WTC11 (cell line): ENCODE measurements around the gene MRPL14. TPM values are rescaled to one million over a fixed set of nuclear protein-coding genes. Genes with fewer than 3 reads are reported as not detected.

Experiments
- ATAC-seq: fragments of 200-7000 bp; cut with Tn5 transposase; 2 replicates; pipeline ENCODE4 v1.10.0; 2021; ENCODE audit warnings: mild to moderate bottlenecking, moderate library complexity
- CTCF ChIA-PET: fragments of 300-600 bp; sonication (Branson Sonifier 250); formaldehyde crosslinking; loops from one replicate; lab custom pipeline; 2021; ENCODE audit warnings: antibody characterized with exemption; lab: Charles Lee
- POLR2A ChIA-PET: fragments of 350-600 bp; sonication (Branson Sonifier 250); formaldehyde crosslinking; loops from one replicate; lab custom pipeline; 2021; ENCODE audit warnings: antibody characterized with exemption; lab: Charles Lee
- DNase-seq: peaks from one replicate; pipeline ENCODE4 v3.0.0; 2021; ENCODE audit warnings: low spot score
- H3K27ac Mint-ChIP-seq: 2 replicates; pipeline ENCODE4 v1.8.0; 2021; ENCODE audit warnings: mixed read lengths
- H3K27me3 Mint-ChIP-seq: 2 replicates; pipeline ENCODE4 v1.8.0; 2021; ENCODE audit warnings: low read depth, mild to moderate bottlenecking, moderate library complexity, mixed read lengths
- H3K36me3 Mint-ChIP-seq: 2 replicates; pipeline ENCODE4 v1.8.0; 2021; ENCODE audit warnings: mixed read lengths
- H3K4me1 Mint-ChIP-seq: 2 replicates; pipeline ENCODE4 v1.8.0; 2022; ENCODE audit warnings: mixed read lengths
- H3K4me3 Mint-ChIP-seq: 2 replicates; pipeline ENCODE4 v1.8.0; 2021; ENCODE audit warnings: mild to moderate bottlenecking, moderate library complexity, mixed read lengths
- H3K9me3 Mint-ChIP-seq: 2 replicates; pipeline ENCODE4 v1.8.0; 2021; ENCODE audit warnings: mixed read lengths
- E2F1 ChIP-seq: sonication (generic); formaldehyde crosslinking; IDR thresholded peaks from 2 replicates; pipeline ENCODE4 v1.8.0; 2022; ENCODE audit warnings: mild to moderate bottlenecking, missing genetic modification reagents
- FOXJ3 ChIP-seq: sonication (generic); formaldehyde crosslinking; IDR thresholded peaks from 2 replicates; pipeline ENCODE4 v1.9.0; 2021; ENCODE audit warnings: missing genetic modification reagents, mild to moderate bottlenecking, borderline replicate concordance
- GABPB1 ChIP-seq: sonication (generic); formaldehyde crosslinking; IDR thresholded peaks from 2 replicates; pipeline ENCODE4 v1.8.1; 2023; ENCODE audit warnings: mild to moderate bottlenecking, missing genetic modification reagents
- ZNF416 ChIP-seq: fragments of 250-450 bp; sonication (Bioruptor Pico); IDR thresholded peaks from 2 replicates; pipeline ENCODE4 v1.9.0; 2021; ENCODE audit warnings: mild to moderate bottlenecking, inconsistent platforms
- ZNF532 ChIP-seq: fragments of 250-450 bp; sonication (Bioruptor Pico); IDR thresholded peaks from 2 replicates; pipeline ENCODE4 v1.9.0; 2021; ENCODE audit warnings: mild to moderate bottlenecking, borderline replicate concordance
- total RNA-seq: library from RNA; stranded (reverse); gene quantifications from 3 replicates; pipeline ENCODE4 v1.2.3, GENCODE V29; 2021
- TF ChIP-seq, protein P1 (sequence below): sonication (generic); formaldehyde crosslinking; conservative IDR thresholded peaks from 2 replicates; pipeline ENCODE4 v1.8.1; 2023; ENCODE audit warnings: mild to moderate bottlenecking, low read depth, missing genetic modification reagents, moderate library complexity
- TF ChIP-seq, protein P2 (sequence below): sonication (generic); formaldehyde crosslinking; IDR thresholded peaks from 2 replicates; pipeline ENCODE4 v1.8.1; 2022; ENCODE audit warnings: low read depth, mild to moderate bottlenecking, moderate library complexity, missing genetic modification reagents, borderline replicate concordance
- TF ChIP-seq, protein P3 (sequence below): fragments of 200-600 bp; IDR thresholded peaks from 2 replicates; pipeline ENCODE4 v1.8.0; 2022; ENCODE audit warnings: antibody characterized with exemption

The MRPL14 gene
- total RNA-seq, 1 experiment from 2014 or later = 74.2 TPM

DNA sequence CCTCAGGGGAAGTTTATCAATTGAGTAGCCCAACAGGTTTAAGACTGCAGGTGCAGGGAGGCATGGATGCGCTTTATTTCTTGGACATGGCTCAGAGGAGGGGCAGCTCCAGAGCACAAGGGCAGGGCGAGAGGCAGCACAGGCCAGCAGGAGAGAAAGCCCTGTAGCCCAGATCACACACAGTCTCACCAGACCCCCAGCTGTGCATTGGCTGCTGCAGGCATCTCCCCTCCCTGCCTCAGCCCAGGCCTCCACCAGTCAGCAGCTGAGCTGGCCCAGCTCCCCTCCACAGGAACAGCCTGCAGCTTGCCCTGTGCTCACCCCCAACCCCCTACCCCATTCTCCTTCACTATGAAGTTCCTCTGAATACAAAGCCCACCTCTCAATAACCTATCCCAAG lies 24.7 kb downstream of the MRPL14 start (continued):
- TF ChIP-seq, protein P1, sequence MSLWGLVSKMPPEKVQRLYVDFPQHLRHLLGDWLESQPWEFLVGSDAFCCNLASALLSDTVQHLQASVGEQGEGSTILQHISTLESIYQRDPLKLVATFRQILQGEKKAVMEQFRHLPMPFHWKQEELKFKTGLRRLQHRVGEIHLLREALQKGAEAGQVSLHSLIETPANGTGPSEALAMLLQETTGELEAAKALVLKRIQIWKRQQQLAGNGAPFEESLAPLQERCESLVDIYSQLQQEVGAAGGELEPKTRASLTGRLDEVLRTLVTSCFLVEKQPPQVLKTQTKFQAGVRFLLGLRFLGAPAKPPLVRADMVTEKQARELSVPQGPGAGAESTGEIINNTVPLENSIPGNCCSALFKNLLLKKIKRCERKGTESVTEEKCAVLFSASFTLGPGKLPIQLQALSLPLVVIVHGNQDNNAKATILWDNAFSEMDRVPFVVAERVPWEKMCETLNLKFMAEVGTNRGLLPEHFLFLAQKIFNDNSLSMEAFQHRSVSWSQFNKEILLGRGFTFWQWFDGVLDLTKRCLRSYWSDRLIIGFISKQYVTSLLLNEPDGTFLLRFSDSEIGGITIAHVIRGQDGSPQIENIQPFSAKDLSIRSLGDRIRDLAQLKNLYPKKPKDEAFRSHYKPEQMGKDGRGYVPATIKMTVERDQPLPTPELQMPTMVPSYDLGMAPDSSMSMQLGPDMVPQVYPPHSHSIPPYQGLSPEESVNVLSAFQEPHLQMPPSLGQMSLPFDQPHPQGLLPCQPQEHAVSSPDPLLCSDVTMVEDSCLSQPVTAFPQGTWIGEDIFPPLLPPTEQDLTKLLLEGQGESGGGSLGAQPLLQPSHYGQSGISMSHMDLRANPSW (CRISPR knock-in tag) = no peak
- no peak for TF ChIP-seq ZNF532 (CRISPR knock-in tag)

GRCh38 chr6:44101832-44102231 lies 25.4 kb downstream of the MRPL14 start:
- H3K27ac Mint-ChIP-seq = peak overlapping the region; percentile 63
- ChIA-PET CTCF (interaction anchor here (0.6 to 1.7 kb wide), 5 partner anchors 16 to 211 kb away, joined by 3 to 5 read pairs (median 4); partner anchors contain the start of gene AARS2), POLR2A (no interaction called here)
- H3K9me3 Mint-ChIP-seq = no peaks in the 10 kb centered on the region
- peaks cover 31% of the 10 kb centered on the region for H3K36me3 Mint-ChIP-seq
- ATAC-seq (no peak), DNase-seq (no peak)
- H3K27me3 Mint-ChIP-seq = no peaks in the 10 kb centered on the region
- peaks cover 8% of the 10 kb centered on the region; the same call in 1 of the 2 replicates for H3K4me1 Mint-ChIP-seq
- no peak for TF ChIP-seq FOXJ3 (CRISPR knock-in tag)
- TF ChIP-seq, all 79 proteins: peak for 0
- H3K4me3 Mint-ChIP-seq = no peak overlapping the region

GRCh38 chr6:44100088-44100550 lies 27.1 kb downstream of the MRPL14 start:
- POLR2A ChIA-PET = no interaction called here
- ATAC-seq (peak; percentile 82), DNase-seq (peak; percentile 37)
- CTCF ChIA-PET = interaction anchor here (0.6 to 1.8 kb wide), 21 partner anchors 10 to 330 kb away, joined by 3 to 9 read pairs (median 4); partner anchors contain the start of genes MRPL14, SLC29A1, SLC35B2 and TMEM63B
- Mint-ChIP-seq H3K4me1 (peaks cover 8% of the 10 kb centered on the region; the same call in 1 of the 2 replicates), H3K9me3 (no peaks in the 10 kb centered on the region), H3K27ac (no peak overlapping the region), H3K4me3 (no peak overlapping the region), H3K36me3 (peaks cover 19% of the 10 kb centered on the region), H3K27me3 (no peaks in the 10 kb centered on the region)
- TF ChIP-seq, protein P2, sequence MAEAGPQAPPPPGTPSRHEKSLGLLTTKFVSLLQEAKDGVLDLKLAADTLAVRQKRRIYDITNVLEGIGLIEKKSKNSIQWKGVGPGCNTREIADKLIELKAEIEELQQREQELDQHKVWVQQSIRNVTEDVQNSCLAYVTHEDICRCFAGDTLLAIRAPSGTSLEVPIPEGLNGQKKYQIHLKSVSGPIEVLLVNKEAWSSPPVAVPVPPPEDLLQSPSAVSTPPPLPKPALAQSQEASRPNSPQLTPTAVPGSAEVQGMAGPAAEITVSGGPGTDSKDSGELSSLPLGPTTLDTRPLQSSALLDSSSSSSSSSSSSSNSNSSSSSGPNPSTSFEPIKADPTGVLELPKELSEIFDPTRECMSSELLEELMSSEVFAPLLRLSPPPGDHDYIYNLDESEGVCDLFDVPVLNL (CRISPR knock-in tag) = no peak
- TF ChIP-seq GABPB1 (CRISPR knock-in tag) = no peak
- TF ChIP-seq E2F1 (CRISPR knock-in tag) = no peak
- TF ChIP-seq, protein P3, sequence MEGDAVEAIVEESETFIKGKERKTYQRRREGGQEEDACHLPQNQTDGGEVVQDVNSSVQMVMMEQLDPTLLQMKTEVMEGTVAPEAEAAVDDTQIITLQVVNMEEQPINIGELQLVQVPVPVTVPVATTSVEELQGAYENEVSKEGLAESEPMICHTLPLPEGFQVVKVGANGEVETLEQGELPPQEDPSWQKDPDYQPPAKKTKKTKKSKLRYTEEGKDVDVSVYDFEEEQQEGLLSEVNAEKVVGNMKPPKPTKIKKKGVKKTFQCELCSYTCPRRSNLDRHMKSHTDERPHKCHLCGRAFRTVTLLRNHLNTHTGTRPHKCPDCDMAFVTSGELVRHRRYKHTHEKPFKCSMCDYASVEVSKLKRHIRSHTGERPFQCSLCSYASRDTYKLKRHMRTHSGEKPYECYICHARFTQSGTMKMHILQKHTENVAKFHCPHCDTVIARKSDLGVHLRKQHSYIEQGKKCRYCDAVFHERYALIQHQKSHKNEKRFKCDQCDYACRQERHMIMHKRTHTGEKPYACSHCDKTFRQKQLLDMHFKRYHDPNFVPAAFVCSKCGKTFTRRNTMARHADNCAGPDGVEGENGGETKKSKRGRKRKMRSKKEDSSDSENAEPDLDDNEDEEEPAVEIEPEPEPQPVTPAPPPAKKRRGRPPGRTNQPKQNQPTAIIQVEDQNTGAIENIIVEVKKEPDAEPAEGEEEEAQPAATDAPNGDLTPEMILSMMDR = peak; percentile 45
- TF ChIP-seq ZNF416 (CRISPR knock-in tag) = no peak
